Choroid plexus epithelial cell (primary cell): Measurements from ENCODE around the gene SOX5.

Experiments
- DNase-seq: peaks from one replicate; pipeline ENCODE4 v3.0.0-alpha.2; 2010; ENCODE audit warnings: low read depth
- H3K4me3 ChIP-seq: 2 replicates; pipeline ENCODE4 v1.5.1; 2011; ENCODE audit warnings: low read depth, mild to moderate bottlenecking, control low read depth, low read length, moderate library complexity
- CTCF ChIP-seq: conservative IDR thresholded peaks from 2 replicates; pipeline ENCODE4 v1.5.1; 2011; ENCODE audit warnings: low read depth, mild to moderate bottlenecking, control low read depth, inconsistent platforms, low read length, moderate library complexity

The SOX5 gene

GRCh38 chr12:23569356-23569755 lies 380.1 kb downstream of the SOX5 start:
- H3K4me3 ChIP-seq = no peak overlapping the region
- DNase-seq = no peak
- TF ChIP-seq CTCF = no peak

- no peak for DNase-seq
- no peak for TF ChIP-seq CTCF
- H3K4me3 ChIP-seq = no peak overlapping the region
Observed at GRCh38 chr12:23566133-23566532, 383.3 kb downstream of the SOX5 start.

GRCh38 chr12:23564451-23565152 lies 384.9 kb downstream of the SOX5 start:
- TF ChIP-seq CTCF = no peak
- H3K4me3 ChIP-seq = no peak overlapping the region
- no peak for DNase-seq

- TF ChIP-seq CTCF = no peak
- DNase-seq = no peak
- H3K4me3 ChIP-seq = no peak overlapping the region
Observed at GRCh38 chr12:23561364-23562345, 387.8 kb downstream of the SOX5 start.

GRCh38 chr12:23560611-23561010 lies 388.9 kb downstream of the SOX5 start:
- DNase-seq = no peak
- TF ChIP-seq CTCF = no peak

GRCh38 chr12:23559268-23559753 lies 390.2 kb downstream of the SOX5 start:
- H3K4me3 ChIP-seq = no peak overlapping the region
- DNase-seq = no peak
- no peak for TF ChIP-seq CTCF

More at GRCh38 chr12:23560611-23561010, 388.9 kb downstream of the SOX5 start:
- H3K4me3 ChIP-seq = no peak overlapping the region
